HG03159 (cell line): ENCODE measurements around the gene EPC2.

Source experiments
- ATAC-seq: cut with Tn5 transposase; IDR thresholded peaks from one replicate; pipeline ENCODE4 v1.9.1; 2021; ENCODE audit warnings: mild to moderate bottlenecking, moderate library complexity; ENCODE audit not compliant: unreplicated experiment

EPC2 gene, protein sequence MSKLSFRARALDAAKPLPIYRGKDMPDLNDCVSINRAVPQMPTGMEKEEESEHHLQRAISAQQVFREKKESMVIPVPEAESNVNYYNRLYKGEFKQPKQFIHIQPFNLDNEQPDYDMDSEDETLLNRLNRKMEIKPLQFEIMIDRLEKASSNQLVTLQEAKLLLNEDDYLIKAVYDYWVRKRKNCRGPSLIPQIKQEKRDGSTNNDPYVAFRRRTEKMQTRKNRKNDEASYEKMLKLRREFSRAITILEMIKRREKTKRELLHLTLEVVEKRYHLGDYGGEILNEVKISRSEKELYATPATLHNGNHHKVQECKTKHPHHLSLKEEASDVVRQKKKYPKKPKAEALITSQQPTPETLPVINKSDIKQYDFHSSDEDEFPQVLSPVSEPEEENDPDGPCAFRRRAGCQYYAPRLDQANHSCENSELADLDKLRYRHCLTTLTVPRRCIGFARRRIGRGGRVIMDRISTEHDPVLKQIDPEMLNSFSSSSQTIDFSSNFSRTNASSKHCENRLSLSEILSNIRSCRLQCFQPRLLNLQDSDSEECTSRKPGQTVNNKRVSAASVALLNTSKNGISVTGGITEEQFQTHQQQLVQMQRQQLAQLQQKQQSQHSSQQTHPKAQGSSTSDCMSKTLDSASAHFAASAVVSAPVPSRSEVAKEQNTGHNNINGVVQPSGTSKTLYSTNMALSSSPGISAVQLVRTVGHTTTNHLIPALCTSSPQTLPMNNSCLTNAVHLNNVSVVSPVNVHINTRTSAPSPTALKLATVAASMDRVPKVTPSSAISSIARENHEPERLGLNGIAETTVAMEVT

GRCh38 chr2:148643998-148644882 lies at the start of gene EPC2:
Gene EPC2, plus strand, starts transcription at chr2:148644751. Its CDS starts 267 bp downstream, at chr2:148645018.
- peak; percentile 52 for ATAC-seq

GRCh38 chr2:148596018-148596417 lies 48.5 kb upstream of the EPC2 start:
- no peak for ATAC-seq

DNA sequence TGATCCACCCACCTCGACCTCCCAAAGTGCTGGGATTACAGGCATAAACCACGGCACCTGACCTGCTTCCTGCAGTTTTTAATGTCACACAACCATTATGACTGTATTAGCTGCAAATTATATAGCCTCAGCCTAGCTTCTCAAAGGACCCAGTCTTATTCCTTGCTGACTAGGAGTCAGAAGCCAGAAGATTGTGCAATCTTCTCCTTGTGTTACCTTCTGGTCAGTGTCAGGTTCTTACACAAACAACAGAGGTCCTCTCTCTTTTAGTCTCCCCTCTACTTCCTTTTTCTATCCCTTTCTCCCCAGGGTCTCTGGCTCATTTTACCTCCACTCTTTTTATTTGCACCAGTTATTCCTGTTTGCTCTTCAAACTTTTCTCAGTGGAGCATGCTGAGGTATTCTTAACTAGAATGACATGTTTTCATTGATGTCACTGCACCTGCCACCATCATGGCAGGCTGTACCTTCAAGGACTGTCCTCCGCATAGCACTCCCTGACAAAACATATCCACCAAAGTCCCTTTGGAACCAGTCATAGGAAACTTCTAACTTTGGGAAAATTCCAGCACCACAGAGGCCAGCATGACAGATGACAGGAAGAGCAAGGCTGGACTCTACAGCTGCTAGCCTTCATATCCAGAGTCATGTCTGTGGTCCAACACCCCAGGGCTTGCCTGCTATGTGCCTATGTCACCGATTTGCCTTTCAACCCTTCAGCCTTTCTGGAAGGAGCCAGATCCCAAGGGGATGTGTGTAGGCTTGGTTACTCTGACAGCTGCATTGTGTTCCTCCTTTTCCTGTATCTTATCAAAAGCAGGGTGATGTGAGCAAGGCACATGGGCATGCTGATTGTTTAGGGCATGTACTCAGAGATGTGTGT lies 45.2 kb upstream of the EPC2 start:
- no peak for ATAC-seq

GRCh38 chr2:148602885-148603561 lies 41.5 kb upstream of the EPC2 start:
- ATAC-seq, result no peak

DNA sequence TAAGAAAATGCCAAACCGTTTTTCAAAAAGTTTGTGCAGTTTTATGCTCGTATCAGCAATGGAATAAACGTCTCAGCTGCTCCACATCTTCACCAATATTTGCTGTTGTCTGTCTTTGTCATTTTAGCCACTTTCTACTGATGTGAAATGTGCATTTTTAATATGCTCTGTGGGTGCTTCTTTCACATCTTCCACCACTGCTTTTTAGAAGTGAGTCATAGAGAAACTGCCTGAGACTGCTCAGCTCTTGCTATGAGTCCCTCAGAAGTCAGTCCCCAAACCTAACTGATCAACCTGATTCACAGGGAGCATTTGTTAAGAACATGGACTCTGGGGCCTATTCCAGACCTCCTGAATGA lies 41.0 kb upstream of the EPC2 start:
- peak; percentile 99 for ATAC-seq

DNA sequence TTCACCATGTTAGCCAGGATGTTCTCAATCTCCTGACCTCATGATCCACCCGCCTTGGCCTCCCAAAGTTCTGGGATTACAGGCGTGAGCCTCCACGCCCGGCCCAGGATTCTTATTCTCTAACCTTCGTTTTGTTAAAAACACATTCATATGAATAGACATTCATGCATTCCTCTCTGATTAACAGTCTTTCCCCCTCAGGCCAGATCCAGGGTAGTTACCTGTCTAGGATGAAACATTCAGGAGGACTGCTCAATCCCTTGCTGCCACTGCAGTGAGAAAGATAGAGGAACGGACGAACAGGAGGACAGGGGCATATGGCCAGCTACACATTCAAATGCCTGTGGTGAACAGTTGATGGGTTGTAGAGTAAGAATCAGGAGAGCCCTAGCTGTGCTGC lies 39.6 kb upstream of the EPC2 start:
- no peak for ATAC-seq

DNA sequence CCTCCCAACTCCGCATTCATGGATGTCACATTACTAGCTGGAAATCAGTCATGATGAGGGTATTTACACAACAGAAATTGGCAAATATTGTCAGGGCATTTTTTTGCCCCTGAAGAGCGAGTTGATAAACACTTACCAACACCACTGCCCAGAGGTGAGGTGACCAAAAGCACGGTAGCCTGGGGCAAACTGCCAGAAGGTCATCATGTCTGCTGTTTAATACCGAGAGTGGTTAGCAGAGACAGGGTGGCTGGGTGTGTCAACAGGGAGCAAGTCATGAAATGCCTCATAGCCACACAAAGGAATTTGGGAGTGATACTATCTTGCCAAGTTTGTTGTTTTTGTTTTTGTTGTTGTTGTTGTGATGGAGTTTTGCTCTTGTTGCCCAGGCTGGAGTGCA lies 37.0 kb upstream of the EPC2 start:
- ATAC-seq, result no peak

DNA sequence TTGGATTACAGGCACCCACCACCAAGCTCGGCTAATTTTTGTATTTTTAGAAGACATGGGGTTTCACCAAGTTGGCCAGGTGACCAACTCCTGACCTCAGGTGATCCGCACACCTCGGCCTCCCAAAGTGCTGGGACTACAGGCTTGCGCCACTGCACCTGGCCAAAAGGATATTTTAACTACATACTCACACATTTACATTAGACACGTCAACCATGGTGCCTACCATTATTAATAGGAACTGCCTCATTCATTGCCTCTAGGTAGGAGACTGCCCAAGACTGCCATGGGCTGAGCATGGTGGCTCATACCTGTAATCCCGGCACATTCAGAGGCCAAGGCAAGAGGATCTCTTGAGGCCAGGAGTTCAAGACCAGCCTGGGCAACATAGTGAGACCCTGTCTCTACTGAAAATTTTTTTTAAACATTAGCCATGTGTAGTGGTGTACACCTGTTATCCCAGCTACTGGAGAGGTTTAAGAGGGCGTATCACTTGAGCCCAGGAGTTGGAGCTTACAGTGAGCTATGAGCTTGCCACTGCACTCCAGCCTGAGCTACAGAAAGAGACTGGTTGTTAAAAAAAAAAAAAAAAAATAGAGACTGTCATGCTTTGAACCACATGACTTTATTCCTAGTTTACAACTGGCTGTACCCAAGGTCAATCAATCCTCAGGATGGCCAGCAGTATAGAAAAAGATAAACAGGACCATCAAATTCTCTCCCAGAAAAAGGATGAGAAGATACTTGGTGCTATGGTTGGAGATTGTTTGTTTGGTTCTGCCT lies 31.1 kb upstream of the EPC2 start:
- no peak for ATAC-seq

GRCh38 chr2:148614014-148614321 lies 30.6 kb upstream of the EPC2 start:
- peak; percentile 18 for ATAC-seq

DNA sequence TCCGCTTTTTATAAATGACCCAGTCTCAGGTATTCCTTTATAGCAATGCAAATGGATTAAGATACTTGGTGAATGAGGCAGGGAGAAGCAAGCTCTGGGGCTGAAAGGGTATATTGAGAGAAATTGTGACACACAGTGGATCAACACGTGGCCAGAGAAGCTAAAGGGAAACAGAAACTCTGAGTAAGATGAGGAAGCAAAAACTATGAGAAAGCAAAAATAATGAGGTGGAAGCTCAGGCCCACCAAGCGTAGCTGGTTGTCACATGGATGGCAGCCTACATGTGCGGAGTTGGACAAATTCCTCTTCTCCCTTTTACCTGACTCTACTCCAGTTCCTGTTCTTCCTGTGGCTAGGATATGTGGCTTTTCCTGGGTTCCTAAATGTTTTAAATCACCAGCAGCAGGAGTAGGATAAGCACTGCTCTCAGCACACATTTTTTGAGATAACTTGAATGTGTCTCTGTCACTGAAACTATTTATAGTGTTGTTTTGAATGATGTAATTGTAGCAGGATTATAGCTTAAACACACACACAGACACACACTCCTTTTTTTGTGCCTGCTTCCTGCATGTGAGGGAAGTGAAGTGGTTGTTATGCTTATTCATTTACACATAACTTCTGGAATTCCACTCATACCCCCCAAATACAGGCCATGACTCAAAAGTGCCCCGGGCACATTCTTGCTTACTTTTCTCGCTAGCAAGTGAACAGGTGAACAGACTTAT lies 30.1 kb upstream of the EPC2 start:
- peak; percentile 97 for ATAC-seq

DNA sequence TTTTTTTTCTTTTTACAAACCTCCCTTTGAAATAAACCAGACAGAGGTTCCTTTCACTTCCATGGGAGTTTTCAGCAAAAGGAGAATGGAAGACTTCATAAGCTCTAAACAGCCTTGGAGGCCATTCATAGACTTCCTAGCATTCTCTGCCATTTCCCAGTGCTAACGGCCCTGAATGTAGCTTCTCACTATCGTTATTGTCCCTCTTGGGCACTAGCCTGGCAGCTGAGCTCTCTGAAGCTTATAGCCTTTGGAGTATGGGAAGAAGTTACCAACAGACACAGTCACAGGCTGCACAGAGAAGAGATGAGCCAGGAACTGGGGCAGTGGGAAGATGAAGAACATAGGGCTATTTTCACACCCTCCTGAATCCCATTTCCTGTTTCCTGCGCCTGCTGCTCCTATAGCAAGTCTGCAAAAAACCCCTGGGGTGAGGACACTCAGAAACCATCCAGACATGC lies 29.1 kb upstream of the EPC2 start:
- ATAC-seq, result no peak

DNA sequence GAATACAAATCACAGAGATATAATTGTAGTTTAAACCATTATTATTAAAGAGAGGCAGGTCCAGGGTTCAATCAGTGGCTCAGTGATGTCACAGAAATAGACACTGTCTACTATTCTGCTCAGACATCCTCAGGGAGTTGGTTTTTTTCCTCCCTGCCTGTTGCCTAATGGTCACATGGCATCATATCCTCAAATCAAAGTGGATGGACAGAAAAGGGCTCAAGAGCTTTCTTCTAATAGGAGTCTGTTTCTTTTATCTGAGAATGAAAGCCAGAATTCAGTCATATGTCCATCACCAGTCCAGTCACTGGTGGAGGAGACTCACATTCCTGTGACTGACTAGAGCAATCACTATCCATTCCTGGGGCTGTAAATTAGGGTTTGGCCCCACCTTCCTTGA lies 27.9 kb upstream of the EPC2 start:
- ATAC-seq, result no peak

GRCh38 chr2:148617219-148617618 lies 27.3 kb upstream of the EPC2 start:
- no peak for ATAC-seq

DNA sequence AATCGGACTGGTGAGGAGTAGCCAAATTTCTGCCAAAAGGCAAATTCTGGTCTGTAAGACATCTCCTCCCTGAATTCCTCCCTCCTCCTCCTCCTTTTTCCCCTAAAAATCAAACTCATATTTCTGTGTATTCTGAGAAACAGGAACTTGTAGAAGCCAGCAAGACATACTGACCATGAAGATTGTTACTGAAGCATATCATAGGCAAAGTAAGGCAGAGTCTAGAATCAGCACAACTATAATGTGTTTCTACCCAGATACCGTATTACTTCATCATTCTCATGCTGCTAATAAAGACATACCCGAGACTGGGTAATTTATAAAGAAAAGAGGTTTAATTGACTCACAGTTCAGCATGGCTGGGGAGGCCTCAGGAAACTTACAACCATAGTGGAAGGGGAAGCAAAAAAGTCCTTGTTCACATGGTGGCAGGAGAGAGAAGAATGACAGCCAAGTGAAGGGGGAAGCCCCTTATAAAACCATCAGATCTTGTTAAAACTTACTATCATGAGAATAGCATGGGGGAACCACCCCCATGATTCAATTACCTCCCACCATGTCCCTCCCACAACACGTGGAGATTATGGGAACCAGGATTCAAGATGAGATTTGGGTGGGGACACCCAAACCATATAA lies 24.9 kb upstream of the EPC2 start:
- ATAC-seq, result no peak

- ATAC-seq, result no peak
Observed at GRCh38 chr2:148622366-148622765, 22.2 kb upstream of the EPC2 start.

DNA sequence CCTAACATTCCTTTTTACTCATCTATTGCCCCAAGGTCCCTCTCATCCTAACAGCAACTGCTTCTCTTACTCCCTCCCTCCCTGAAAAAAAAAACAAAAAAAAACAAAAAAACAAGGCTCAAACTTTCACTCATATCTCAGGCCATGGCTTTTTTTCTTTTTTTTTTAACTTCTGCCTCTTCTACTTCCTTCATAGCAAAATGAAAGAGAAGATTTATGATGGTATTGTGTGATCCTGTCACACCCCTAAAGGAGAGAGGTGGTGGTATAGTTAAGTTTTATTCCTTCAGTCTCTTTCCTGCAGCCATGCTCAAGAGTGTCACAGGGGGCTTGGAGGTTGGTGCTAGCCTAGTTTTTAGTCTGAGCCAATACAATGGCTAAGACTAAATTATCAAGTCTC lies 21.5 kb upstream of the EPC2 start:
- ATAC-seq, result no peak

DNA sequence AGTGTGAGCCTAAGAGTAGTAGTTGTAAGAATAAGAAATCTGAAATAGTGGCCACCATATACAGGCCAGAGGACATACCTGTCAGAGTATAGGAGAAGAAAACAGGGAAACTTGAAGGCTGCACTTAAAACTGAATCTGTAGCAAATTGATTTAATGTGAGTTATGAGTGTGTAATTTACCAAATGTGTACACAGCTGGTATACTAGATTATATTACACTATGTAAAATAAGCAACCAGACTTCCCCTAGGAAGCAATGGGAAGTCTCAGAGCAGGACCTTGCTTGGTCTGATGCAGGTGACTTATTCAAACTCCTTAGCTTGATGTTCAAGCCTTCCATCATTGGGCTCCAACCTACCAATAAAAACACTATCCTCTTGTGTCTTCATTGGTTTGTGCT lies 17.3 kb upstream of the EPC2 start:
- ATAC-seq, result no peak

GRCh38 chr2:148634749-148635148 lies 9.8 kb upstream of the EPC2 start:
- ATAC-seq, result no peak
